Measurements from ENCODE around the gene CACNA2D3.

CACNA2D3 gene

DNA sequence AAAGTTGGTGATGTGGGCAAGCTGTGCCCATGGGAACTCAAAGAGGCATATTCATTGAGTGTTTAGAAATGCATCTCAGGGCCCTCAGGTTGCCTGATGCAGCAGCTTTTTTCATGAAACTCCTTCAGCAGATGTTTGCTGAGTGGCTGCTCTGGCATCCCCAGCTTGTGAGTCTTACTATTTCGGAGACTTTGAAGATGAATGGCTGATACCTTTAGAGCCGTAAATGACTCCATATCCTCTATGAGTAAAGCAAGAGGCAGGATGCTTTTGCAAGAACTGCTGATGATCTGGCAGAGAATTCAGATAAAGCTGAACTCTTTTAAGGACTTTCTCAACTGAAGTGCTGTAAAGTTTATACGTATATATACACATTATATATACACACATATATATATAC is 384.3 kb downstream of the CACNA2D3 start:
- TF ChIP-seq, protein P1, sequence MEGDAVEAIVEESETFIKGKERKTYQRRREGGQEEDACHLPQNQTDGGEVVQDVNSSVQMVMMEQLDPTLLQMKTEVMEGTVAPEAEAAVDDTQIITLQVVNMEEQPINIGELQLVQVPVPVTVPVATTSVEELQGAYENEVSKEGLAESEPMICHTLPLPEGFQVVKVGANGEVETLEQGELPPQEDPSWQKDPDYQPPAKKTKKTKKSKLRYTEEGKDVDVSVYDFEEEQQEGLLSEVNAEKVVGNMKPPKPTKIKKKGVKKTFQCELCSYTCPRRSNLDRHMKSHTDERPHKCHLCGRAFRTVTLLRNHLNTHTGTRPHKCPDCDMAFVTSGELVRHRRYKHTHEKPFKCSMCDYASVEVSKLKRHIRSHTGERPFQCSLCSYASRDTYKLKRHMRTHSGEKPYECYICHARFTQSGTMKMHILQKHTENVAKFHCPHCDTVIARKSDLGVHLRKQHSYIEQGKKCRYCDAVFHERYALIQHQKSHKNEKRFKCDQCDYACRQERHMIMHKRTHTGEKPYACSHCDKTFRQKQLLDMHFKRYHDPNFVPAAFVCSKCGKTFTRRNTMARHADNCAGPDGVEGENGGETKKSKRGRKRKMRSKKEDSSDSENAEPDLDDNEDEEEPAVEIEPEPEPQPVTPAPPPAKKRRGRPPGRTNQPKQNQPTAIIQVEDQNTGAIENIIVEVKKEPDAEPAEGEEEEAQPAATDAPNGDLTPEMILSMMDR (IDR thresholded peaks at IDR 0.05; ENCODE audit: control insufficient read depth, insufficient read depth, low read depth, low read length, missing control alignments) = no peak
- H3K4me3 ChIP-seq (ENCODE audit: control insufficient read depth, low read depth, low read length) = no peak overlapping the region
- no peak for DNase-seq (ENCODE audit: low read depth)

DNA sequence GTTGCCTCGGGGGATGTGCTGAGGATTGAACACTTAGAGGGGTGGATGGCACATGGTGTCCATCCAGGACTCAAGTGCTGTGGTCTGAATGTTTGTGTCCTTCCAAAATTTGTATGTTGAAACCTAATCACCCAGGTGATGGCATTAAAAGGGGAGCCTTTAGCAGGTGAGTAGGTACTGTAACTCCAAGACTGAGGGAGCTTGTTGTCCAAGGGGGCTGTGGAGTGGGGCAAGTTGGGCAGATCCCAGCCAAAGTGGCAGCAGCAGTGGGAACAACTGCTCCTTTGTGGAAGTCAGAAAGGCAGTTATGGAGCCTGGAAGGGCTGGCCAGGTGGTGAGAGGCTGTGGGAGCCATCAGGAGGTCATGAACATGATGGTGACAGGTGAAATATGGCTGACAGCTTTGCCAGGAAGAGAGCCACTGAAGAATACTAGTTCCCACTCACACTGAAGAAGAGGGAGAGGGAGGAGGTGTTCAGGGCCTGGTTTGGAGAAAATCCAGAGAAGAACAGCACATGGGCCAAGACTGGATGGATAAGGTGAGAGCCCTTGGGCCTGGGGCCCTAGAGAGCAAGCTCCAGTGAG is 385.6 kb downstream of the CACNA2D3 start:
- DNase-seq (ENCODE audit: low read depth) = no peak
- no peak overlapping the region for H3K4me3 ChIP-seq (ENCODE audit: control insufficient read depth, low read depth, low read length)
- TF ChIP-seq, protein P1 (IDR thresholded peaks at IDR 0.05; ENCODE audit: control insufficient read depth, insufficient read depth, low read depth, low read length, missing control alignments) = no peak

DNA sequence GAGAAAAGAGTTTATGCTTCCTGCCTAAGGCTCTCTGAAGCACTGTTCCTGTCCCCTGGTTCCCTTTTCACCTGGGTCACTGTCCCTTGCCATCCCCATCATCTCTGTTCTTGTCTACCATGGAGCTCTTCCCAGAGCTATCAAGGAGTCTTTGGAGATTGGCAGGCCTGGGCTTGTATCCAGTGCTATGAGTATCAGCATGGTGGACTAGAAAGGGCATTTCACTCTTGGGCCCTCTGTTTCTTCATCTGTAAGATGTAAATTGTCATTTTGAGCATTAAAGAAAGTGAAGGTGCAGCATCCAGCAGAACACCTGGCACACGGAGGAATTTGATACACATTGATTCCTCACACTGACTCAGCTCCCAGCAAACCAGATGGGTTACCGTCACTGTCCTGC is 388.2 kb downstream of the CACNA2D3 start:
- TF ChIP-seq, protein P1 (IDR thresholded peaks at IDR 0.05; ENCODE audit: control insufficient read depth, insufficient read depth, low read depth, low read length, missing control alignments) = no peak
- no peak for DNase-seq (ENCODE audit: low read depth)
- H3K4me3 ChIP-seq (ENCODE audit: control insufficient read depth, low read depth, low read length) = no peak overlapping the region

DNA sequence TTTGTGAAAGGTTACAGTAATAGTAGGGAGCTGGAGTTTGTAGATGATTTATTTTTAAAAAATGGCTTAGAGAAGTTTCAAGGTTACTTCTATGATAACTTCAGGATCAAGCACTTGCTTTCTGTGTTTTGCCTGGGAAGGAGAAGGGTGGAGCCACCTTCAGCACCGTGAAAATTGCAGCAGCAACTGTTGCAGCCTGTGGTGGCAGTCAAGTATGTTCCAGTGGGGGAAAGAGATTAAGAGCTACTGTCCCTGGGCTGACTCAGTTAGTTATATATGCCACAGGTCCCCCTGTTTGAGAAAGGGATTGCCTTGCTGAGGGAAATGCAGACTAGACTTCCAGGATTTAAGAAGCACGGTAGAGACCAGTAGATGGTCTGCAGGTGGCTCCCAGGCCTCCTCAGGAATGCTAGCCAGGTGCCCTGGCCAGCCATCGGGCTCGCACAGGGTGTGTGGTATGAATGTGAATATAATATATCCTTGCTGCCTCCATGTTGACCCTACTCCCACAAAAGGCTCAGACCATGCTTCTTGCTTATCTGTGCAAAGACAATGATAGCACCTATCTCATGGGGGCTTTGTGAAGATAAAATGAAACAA is 389.5 kb downstream of the CACNA2D3 start:
- no peak for DNase-seq (ENCODE audit: low read depth)
- no peak overlapping the region for H3K4me3 ChIP-seq (ENCODE audit: control insufficient read depth, low read depth, low read length)
- TF ChIP-seq, protein P1 (IDR thresholded peaks at IDR 0.05; ENCODE audit: control insufficient read depth, insufficient read depth, low read depth, low read length, missing control alignments) = no peak

- no peak overlapping the region for H3K4me3 ChIP-seq (ENCODE audit: control insufficient read depth, low read depth, low read length)
- no peak for DNase-seq (ENCODE audit: low read depth)
- TF ChIP-seq, protein P1 (IDR thresholded peaks at IDR 0.05; ENCODE audit: control insufficient read depth, insufficient read depth, low read depth, low read length, missing control alignments) = no peak
These were observed 391.7 kb downstream of the CACNA2D3 start for GRCh38 chr3:54514006-54514405.

DNA sequence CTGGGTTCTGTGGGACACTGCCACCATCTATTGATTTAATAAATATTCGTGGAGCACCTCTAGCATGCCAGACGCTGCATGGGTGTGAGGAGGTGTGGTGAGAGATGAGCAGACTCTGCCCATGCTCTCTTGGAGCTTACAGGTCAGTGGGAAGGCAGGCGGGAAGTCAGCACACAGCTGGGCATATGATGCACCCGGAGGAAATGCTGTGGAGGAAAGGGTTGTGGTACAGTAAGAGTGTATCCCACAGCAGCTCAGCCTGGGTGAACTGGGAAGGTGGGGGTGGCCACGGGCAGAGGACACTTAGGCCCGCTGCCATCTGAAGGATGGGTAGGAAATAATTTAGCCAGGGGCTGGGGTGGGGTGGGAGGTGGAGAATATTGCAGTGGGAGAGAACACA is 392.1 kb downstream of the CACNA2D3 start:
- no peak overlapping the region for H3K4me3 ChIP-seq (ENCODE audit: control insufficient read depth, low read depth, low read length)
- TF ChIP-seq, protein P1 (IDR thresholded peaks at IDR 0.05; ENCODE audit: control insufficient read depth, insufficient read depth, low read depth, low read length, missing control alignments) = no peak
- no peak for DNase-seq (ENCODE audit: low read depth)

All from AG09309 (cell line).